ENCODE data around the gene SRL. TPM values are rescaled to one million over a fixed set of nuclear protein-coding genes. Genes with fewer than 3 reads are reported as not detected.

The SRL gene
- total RNA-seq, 4 donors from 2014 or later = 0.16 to 1.4 (median 0.52) TPM

Other genes starting within 250 kb of the SRL start
- 10 to 100 TPM; 21.5 to 27.2 (median 26.4) TPM for gene ADCY9, start 125.6 kb downstream of the SRL start, total RNA-seq
- gene TFAP4, start 30.9 kb upstream of the SRL start, total RNA-seq = 10 to 100 TPM; 12.0 to 18.3 (median 14.9) TPM
- gene GLIS2, start 74.0 kb upstream of the SRL start, total RNA-seq = 1 to 10 TPM; 1.1 to 3.1 (median 2.3) TPM
- gene PAM16, start 109.2 kb upstream of the SRL start, total RNA-seq = 10 to 100 TPM; 23.8 to 54.7 (median 46.1) TPM
- gene VASN, start 129.8 kb upstream of the SRL start, total RNA-seq = 10 to 100 TPM; 10.8 to 23.3 (median 22.3) TPM
- 10 to 100 TPM; 18.8 to 29.6 (median 25.7) TPM for gene CORO7, start 174.5 kb upstream of the SRL start, total RNA-seq
- gene DNAJA3, start 183.8 kb upstream of the SRL start, total RNA-seq = 10 to 100 TPM; 41.1 to 70.9 (median 48.7) TPM
- 10 to 100 TPM; 52.7 to 72.3 (median 61.6) TPM for gene NMRAL1, start 232.5 kb upstream of the SRL start, total RNA-seq
- 10 to 100 TPM; 43.6 to 64.3 (median 52.7) TPM for gene HMOX2, start 234.3 kb upstream of the SRL start, total RNA-seq

All from suprapubic skin (tissue), 4 donors.